HCT116 (cell line): Measurements from ENCODE around the gene TMEM119.

Experiments used
- CTCF ChIP-seq, 3 experiments: fragments of 200-600 bp in 1 of 3; sonication (generic) in 1 of 3; IDR thresholded peaks in 2 of 3; conservative IDR thresholded peaks in 1 of 3; 2 replicates each; pipeline ENCODE4 v1.5.1; 2012 to 2017; ENCODE audit warnings: low read depth in 2 of 3, low read length in 2 of 3, antibody characterized with exemption in 1 of 3, borderline replicate concordance in 1 of 3, control low read depth in 1 of 3, mild to moderate bottlenecking in 1 of 3, mixed read lengths in 1 of 3, mixed run types in 1 of 3, moderate library complexity in 1 of 3; ENCODE audit not compliant: insufficient read depth in 1 of 3
- TCF7L2 ChIP-seq: IDR thresholded peaks from 2 replicates; pipeline ENCODE4 v1.7.0; 2011; ENCODE audit warnings: borderline replicate concordance, inconsistent platforms; ENCODE audit not compliant: insufficient read depth, insufficient read length; ENCODE audit errors: extremely low read depth

GRCh38 chr12:108613548-108613947, 15.7 kb upstream of the TMEM119 start:
- TF ChIP-seq CTCF (IDR thresholded peaks at IDR 0.05 in 2 of 3, conservative IDR thresholded peaks at IDR 0.05 in 1 of 3; ENCODE audit: borderline replicate concordance in 1 of 3, insufficient read depth in 1 of 3, low read depth in 2 of 3, low read length in 2 of 3): no peak
- no peak for TF ChIP-seq TCF7L2
